Keratinocyte (primary cell): Measurements from ENCODE around the gene KLF2. TPM values are rescaled to one million over a fixed set of nuclear protein-coding genes. Genes with fewer than 3 reads are reported as not detected.

Source experiments
- DNase-seq: peaks from one replicate; pipeline ENCODE4 v3.0.0-alpha.2; 2011; ENCODE audit warnings: low read depth, missing footprints, low spot score
- FAIRE-seq: peaks from 2 replicates; lab custom pipeline; 2011; peaks lifted over from hg19 to GRCh38; lab: Jason Lieb, UNC
- H2AFZ ChIP-seq: 2 replicates; pipeline ENCODE4 v1.6.0; 2012; ENCODE audit warnings: low read length, control low read depth, inconsistent platforms; ENCODE audit not compliant: control insufficient read depth
- H3K27ac ChIP-seq: 2 replicates; pipeline ENCODE4 v1.5.1; 2011; ENCODE audit warnings: low read length; ENCODE audit not compliant: control insufficient read depth, insufficient read depth
- H3K27me3 ChIP-seq: 3 replicates; pipeline ENCODE4 v1.6.0; 2011; ENCODE audit warnings: low read length; ENCODE audit not compliant: control insufficient read depth, insufficient read depth; ENCODE audit errors: extremely low read depth
- H3K36me3 ChIP-seq, 2 experiments: 2 replicates in 1 of 2; 3 replicates in 1 of 2; pipeline ENCODE4 v1.5.1; 2011; ENCODE audit warnings: low read length in 2 of 2, mild to moderate bottlenecking in 1 of 2; ENCODE audit not compliant: control insufficient read depth in 2 of 2, insufficient read depth in 2 of 2; ENCODE audit errors: extremely low read depth in 1 of 2
- H3K4me1 ChIP-seq: 3 replicates; pipeline ENCODE4 v1.5.1; 2011; ENCODE audit warnings: low read length; ENCODE audit not compliant: control insufficient read depth, insufficient read depth; ENCODE audit errors: extremely low read depth
- H3K4me2 ChIP-seq: 3 replicates; pipeline ENCODE4 v1.6.0; 2011; ENCODE audit warnings: low read depth, low read length; ENCODE audit not compliant: control insufficient read depth, insufficient read depth; ENCODE audit errors: extremely low read depth
- H3K4me3 ChIP-seq, 3 experiments: fragments of 200-600 bp in 1 of 3; sonication (generic) in 1 of 3; 2 replicates in 2 of 3; 3 replicates in 1 of 3; pipeline ENCODE4 v1.5.1; 2011 to 2016; ENCODE audit warnings: low read length in 3 of 3, mild to moderate bottlenecking in 3 of 3, control low read depth in 2 of 3, inconsistent platforms in 1 of 3, low read depth in 1 of 3, mixed read lengths in 1 of 3, mixed run types in 1 of 3, moderate library complexity in 1 of 3; ENCODE audit not compliant: control insufficient read depth in 2 of 3, insufficient read depth in 2 of 3; ENCODE audit errors: extremely low read depth in 1 of 3
- H3K79me2 ChIP-seq: 2 replicates; pipeline ENCODE4 v1.6.0; 2012; ENCODE audit warnings: low read length; ENCODE audit not compliant: control insufficient read depth, insufficient read depth
- H3K9ac ChIP-seq: 3 replicates; pipeline ENCODE4 v1.6.0; 2011; ENCODE audit warnings: low read length; ENCODE audit not compliant: control insufficient read depth, insufficient read depth; ENCODE audit errors: extremely low read depth
- H3K9me1 ChIP-seq: 3 replicates; pipeline ENCODE4 v1.6.0; 2011; ENCODE audit warnings: low read length; ENCODE audit not compliant: control insufficient read depth, insufficient read depth; ENCODE audit errors: extremely low read depth
- H3K9me3 ChIP-seq: 2 replicates; pipeline ENCODE4 v1.5.1; 2012; ENCODE audit warnings: low read depth, low read length; ENCODE audit not compliant: control insufficient read depth
- H4K20me1 ChIP-seq: 3 replicates; pipeline ENCODE4 v1.6.0; 2011; ENCODE audit warnings: low read length; ENCODE audit not compliant: control insufficient read depth, insufficient read depth; ENCODE audit errors: extremely low read depth
- CTCF ChIP-seq, 3 experiments: IDR thresholded peaks in 1 of 3; conservative IDR thresholded peaks in 1 of 3; optimal IDR thresholded peaks in 1 of 3; 2 replicates in 2 of 3; 3 replicates in 1 of 3; pipeline versions ENCODE3 to v1.5.1; 2011; ENCODE audit warnings: low read length in 3 of 3, mild to moderate bottlenecking in 3 of 3, moderate library complexity in 2 of 3, control low read depth in 1 of 3, inconsistent platforms in 1 of 3; ENCODE audit not compliant: insufficient read depth in 2 of 3; ENCODE audit errors: extremely low read depth in 1 of 3
- EZH2 ChIP-seq: IDR thresholded peaks from one replicate; pipeline ENCODE4 v1.6.1; 2012; ENCODE audit warnings: inconsistent platforms, mild to moderate bottlenecking, low read length, moderate library complexity
- dilution Hi-C: fragments of 300-500 bp; cut with MboI; formaldehyde crosslinking; loops from one replicate; pipeline ENCODE4 v1.7.0; 2020; ENCODE audit warnings: low sequenced_read_pairs; ENCODE audit not compliant: extremely low pct_ligation_motif_present
- polyA plus RNA-seq, 5 experiments: library from polyadenylated mRNA; depleted of rRNA in 3 of 5; stranded (reverse) in 3 of 5; stranded (forward) in 1 of 5; unstranded in 1 of 5; fragments of >200 nt; gene quantifications; 1 replicate in 1 of 5; 2 replicates in 3 of 5; 3 replicates in 1 of 5; pipeline versions ENCODE4 v1.2.1 to v1.2.3, GENCODE V29; 2011 to 2012; ENCODE audit warnings: missing spikeins in 2 of 5, low read depth in 1 of 5, low replicate concordance in 1 of 5

Gene KLF2
- polyA plus RNA-seq, 1 donor (not counting 4 experiments of a cell fraction or from before 2014, with no cell fraction given) = not detected

GRCh38 chr19:16374436-16374835 lies 49.8 kb downstream of the KLF2 start:
- no peak for TF ChIP-seq CTCF (optimal IDR thresholded peaks at IDR 0.05 in 1 of 3, IDR thresholded peaks at IDR 0.05 in 1 of 3, conservative IDR thresholded peaks at IDR 0.05 in 1 of 3; ENCODE audit: extremely low read depth in 1 of 3, insufficient read depth in 2 of 3, low read length in 3 of 3)
- no peak for TF ChIP-seq EZH2
- H3K27ac ChIP-seq = no peak overlapping the region
- no peak overlapping the region for H3K4me2 ChIP-seq
- H3K9ac ChIP-seq = no peak overlapping the region
- no peaks in the 10 kb centered on the region for H4K20me1 ChIP-seq
- no peaks in the 10 kb centered on the region for H3K79me2 ChIP-seq
- no peaks in the 10 kb centered on the region for H3K9me3 ChIP-seq
- no peak overlapping the region for H3K4me3 ChIP-seq
- no peak for DNase-seq
- no peaks in the 10 kb centered on the region for H3K27me3 ChIP-seq
- dilution Hi-C loops = loop anchor here (25.0 kb wide), 1 partner anchor 162 kb away; no protein-coding TSS in a partner anchor
- FAIRE-seq = no peak
- H3K36me3 ChIP-seq = peaks cover 3 to 31% of the 10 kb centered on the region in 2 experiments
- no peaks in the 10 kb centered on the region for H3K4me1 ChIP-seq
- H2AFZ ChIP-seq = no peak overlapping the region
- no peaks in the 10 kb centered on the region for H3K9me1 ChIP-seq

GRCh38 chr19:16375157-16375935 lies 50.7 kb downstream of the KLF2 start:
- H4K20me1 ChIP-seq = no peaks in the 10 kb centered on the region
- no peak overlapping the region for H3K4me2 ChIP-seq
- dilution Hi-C loops = no loop called here
- TF ChIP-seq EZH2 = no peak
- DNase-seq (no peak), FAIRE-seq (no peak)
- no peak overlapping the region for H3K9ac ChIP-seq
- H3K27ac ChIP-seq = no peak overlapping the region
- H3K9me3 ChIP-seq = no peaks in the 10 kb centered on the region
- H3K4me1 ChIP-seq = no peaks in the 10 kb centered on the region
- no peaks in the 10 kb centered on the region for H3K79me2 ChIP-seq
- H3K4me3 ChIP-seq = no peak overlapping the region
- H3K27me3 ChIP-seq = no peaks in the 10 kb centered on the region
- no peak overlapping the region for H2AFZ ChIP-seq
- no peaks in the 10 kb centered on the region for H3K9me1 ChIP-seq
- peaks cover 3 to 31% of the 10 kb centered on the region in 2 experiments for H3K36me3 ChIP-seq

- TF ChIP-seq EZH2 (no peak), CTCF (optimal IDR thresholded peaks at IDR 0.05 in 1 of 3, IDR thresholded peaks at IDR 0.05 in 1 of 3, conservative IDR thresholded peaks at IDR 0.05 in 1 of 3; ENCODE audit: extremely low read depth in 1 of 3, insufficient read depth in 2 of 3, low read length in 3 of 3) (no peak)
- no peaks in the 10 kb centered on the region for H3K27me3 ChIP-seq
- FAIRE-seq (no peak), DNase-seq (no peak)
- H2AFZ ChIP-seq = no peak overlapping the region
- dilution Hi-C loops = no loop called here
- peaks cover 3 to 31% of the 10 kb centered on the region in 2 experiments for H3K36me3 ChIP-seq
- H3K9me1 ChIP-seq = no peaks in the 10 kb centered on the region
- no peak overlapping the region for H3K9ac ChIP-seq
- H4K20me1 ChIP-seq = no peaks in the 10 kb centered on the region
- H3K79me2 ChIP-seq = no peaks in the 10 kb centered on the region
- no peaks in the 10 kb centered on the region for H3K4me1 ChIP-seq
- no peak overlapping the region for H3K27ac ChIP-seq
- no peak overlapping the region for H3K4me2 ChIP-seq
- no peak overlapping the region for H3K4me3 ChIP-seq
- H3K9me3 ChIP-seq = no peaks in the 10 kb centered on the region
Observed at GRCh38 chr19:16375936-16376185, 51.2 kb downstream of the KLF2 start.
